Lower leg skin (tissue), 3 donors: ENCODE data around the gene LHFPL3.

Source experiments
- CTCF ChIP-seq, 3 donors: fragments of 450-650 bp; IDR thresholded peaks; one replicate each; pipeline ENCODE4 v1.5.1; 2016; ENCODE audit warnings: antibody characterized with exemption in 3 of 3, mild to moderate bottlenecking in 3 of 3, moderate library complexity in 2 of 3
- POLR2A ChIP-seq, 2 donors: fragments of 450-650 bp; IDR thresholded peaks; one replicate each; pipeline ENCODE4 v1.6.1; 2016 to 2017; ENCODE audit warnings: antibody characterized with exemption in 2 of 2, mild to moderate bottlenecking in 1 of 2, moderate library complexity in 1 of 2

DNA sequence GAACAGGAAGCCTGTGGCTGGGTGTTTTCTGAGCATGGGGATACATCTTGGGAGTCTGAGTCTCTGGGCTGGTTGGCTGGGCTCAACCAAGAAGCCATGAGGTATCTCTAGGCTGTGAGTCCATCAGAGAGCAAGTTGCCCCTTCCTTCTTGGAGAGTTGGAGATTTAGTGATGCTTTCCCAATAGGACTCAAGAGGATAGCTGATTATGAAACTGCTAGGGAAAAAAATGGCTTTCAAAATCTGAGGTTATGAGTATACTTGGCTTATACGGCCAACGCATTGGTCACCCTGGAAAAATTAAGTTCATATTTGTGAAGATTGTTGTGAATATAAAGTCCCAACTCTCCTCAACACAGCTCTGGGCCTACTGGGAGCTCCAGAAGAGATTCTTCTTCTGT, 522.9 kb downstream of the LHFPL3 start:
- TF ChIP-seq CTCF (IDR thresholded peaks at IDR 0.05) (no peak), POLR2A (IDR thresholded peaks at IDR 0.05) (no peak)
